Ishikawa (cell line): Measurements from ENCODE around the gene IL36A.

Source experiments
- CEBPB ChIP-seq: IDR thresholded peaks from 2 replicates; pipeline ENCODE4 v1.6.1; 2012
- CREB1 ChIP-seq: IDR thresholded peaks from 2 replicates; pipeline ENCODE4 v1.6.1; 2012; ENCODE audit warnings: low read depth
- EGR1 ChIP-seq: IDR thresholded peaks from 2 replicates; pipeline ENCODE4 v1.6.1; 2012
- EP300 ChIP-seq: IDR thresholded peaks from 2 replicates; pipeline ENCODE4 v1.6.1; 2012; ENCODE audit warnings: borderline replicate concordance
- FOXM1 ChIP-seq: IDR thresholded peaks from 2 replicates; pipeline ENCODE4 v1.6.1; 2012; ENCODE audit warnings: low read depth, borderline replicate concordance
- MAX ChIP-seq: IDR thresholded peaks from 2 replicates; pipeline ENCODE4 v1.6.1; 2012
- NFIC ChIP-seq: IDR thresholded peaks from 2 replicates; pipeline ENCODE4 v1.6.1; 2012
- RAD21 ChIP-seq: IDR thresholded peaks from 2 replicates; pipeline ENCODE4 v1.6.1; 2012; ENCODE audit warnings: low read depth
- REST ChIP-seq: IDR thresholded peaks from 2 replicates; pipeline ENCODE4 v1.6.1; 2012; ENCODE audit warnings: low read depth, mild to moderate bottlenecking
- TAF1 ChIP-seq: IDR thresholded peaks from 2 replicates; pipeline ENCODE4 v1.6.1; 2012; ENCODE audit warnings: low read depth, mild to moderate bottlenecking
- TCF12 ChIP-seq: IDR thresholded peaks from 2 replicates; pipeline ENCODE4 v1.6.1; 2012; ENCODE audit warnings: low read depth
- TEAD4 ChIP-seq: IDR thresholded peaks from 2 replicates; pipeline ENCODE4 v1.6.1; 2012
- USF1 ChIP-seq: IDR thresholded peaks from 2 replicates; pipeline ENCODE4 v1.6.1; 2012
- YY1 ChIP-seq: IDR thresholded peaks from 2 replicates; pipeline ENCODE4 v1.6.1; 2012; ENCODE audit warnings: low read depth
- ZBTB7A ChIP-seq: IDR thresholded peaks from 2 replicates; pipeline ENCODE4 v1.6.1; 2012; ENCODE audit warnings: low read depth

Gene IL36A

GRCh38 chr2:113018509-113018908 is 13.2 kb downstream of the IL36A start:
- no peak for TF ChIP-seq USF1
- TF ChIP-seq NFIC: no peak
- TF ChIP-seq REST: no peak
- TF ChIP-seq TAF1: no peak
- TF ChIP-seq EP300: no peak
- TF ChIP-seq CREB1: no peak
- TF ChIP-seq ZBTB7A: no peak
- no peak for TF ChIP-seq MAX
- TF ChIP-seq YY1: no peak
- TF ChIP-seq FOXM1: no peak
- no peak for TF ChIP-seq CEBPB
- TF ChIP-seq EGR1: no peak
- no peak for TF ChIP-seq TEAD4
- no peak for TF ChIP-seq TCF12
- TF ChIP-seq RAD21: no peak

- TF ChIP-seq ZBTB7A: no peak
- TF ChIP-seq EP300: no peak
- TF ChIP-seq TEAD4: no peak
- no peak for TF ChIP-seq TAF1
- TF ChIP-seq CEBPB: no peak
- no peak for TF ChIP-seq USF1
- no peak for TF ChIP-seq REST
- TF ChIP-seq FOXM1: no peak
- TF ChIP-seq CREB1: no peak
- TF ChIP-seq NFIC: no peak
- no peak for TF ChIP-seq YY1
- no peak for TF ChIP-seq MAX
Observed at GRCh38 chr2:113021312-113021711, 16.1 kb downstream of the IL36A start.

GRCh38 chr2:113024764-113025163 is 19.5 kb downstream of the IL36A start:
- TF ChIP-seq MAX (no peak), NFIC (no peak), REST (no peak), CREB1 (no peak), RAD21 (no peak), TAF1 (no peak), EP300 (no peak), TCF12 (no peak), CEBPB (no peak), YY1 (no peak), EGR1 (no peak)

- no peak for TF ChIP-seq NFIC
- no peak for TF ChIP-seq CEBPB
- TF ChIP-seq REST: no peak
- TF ChIP-seq USF1: no peak
- TF ChIP-seq EP300: no peak
Observed at GRCh38 chr2:113025737-113026136, 20.5 kb downstream of the IL36A start.
